Renal pelvis (tissue), 4 donors: ENCODE measurements around the gene CRB2. TPM values are rescaled to one million over a fixed set of nuclear protein-coding genes. Genes with fewer than 3 reads are reported as not detected.
"Not testable (repeated sequence)": the region's sequence is repeated elsewhere in the genome, so short reads cannot be mapped to it uniquely, and the experiment has no call there.

ENCODE experiments used
- DNase-seq: peaks from one replicate; pipeline ENCODE4 v3.0.0-alpha.2; 2013
- polyA plus RNA-seq, 3 donors: library from polyadenylated mRNA; unstranded; fragments of 120-200 nt; gene quantifications; one replicate each; pipeline ENCODE4 v1.2.1, GENCODE V29; 2013; ENCODE audit not compliant: insufficient read length in 3 of 3

Gene CRB2
- polyA plus RNA-seq, 3 donors = 29.9 to 31.9 (median 30.4) TPM

DNA sequence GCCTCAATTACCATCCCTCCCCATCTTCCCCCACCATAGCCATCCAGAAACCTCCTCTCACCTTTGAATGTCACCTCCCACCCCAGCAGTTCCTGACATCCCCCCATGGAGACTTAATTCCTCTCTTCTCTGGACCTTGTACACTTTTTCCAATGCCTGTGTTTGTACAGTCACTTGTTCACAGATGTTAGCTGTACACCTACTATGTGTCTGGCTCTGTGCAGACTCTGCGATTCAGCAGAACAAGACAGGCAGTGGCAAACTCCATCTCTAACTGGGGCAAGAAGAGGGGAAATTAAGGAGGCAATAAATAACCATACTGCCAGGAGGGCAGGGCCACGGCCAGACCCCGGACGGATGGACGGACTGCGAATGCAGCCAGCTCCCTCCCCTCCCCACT lies 29.8 kb upstream of the CRB2 start:
- DNase-seq = no peak

DNA sequence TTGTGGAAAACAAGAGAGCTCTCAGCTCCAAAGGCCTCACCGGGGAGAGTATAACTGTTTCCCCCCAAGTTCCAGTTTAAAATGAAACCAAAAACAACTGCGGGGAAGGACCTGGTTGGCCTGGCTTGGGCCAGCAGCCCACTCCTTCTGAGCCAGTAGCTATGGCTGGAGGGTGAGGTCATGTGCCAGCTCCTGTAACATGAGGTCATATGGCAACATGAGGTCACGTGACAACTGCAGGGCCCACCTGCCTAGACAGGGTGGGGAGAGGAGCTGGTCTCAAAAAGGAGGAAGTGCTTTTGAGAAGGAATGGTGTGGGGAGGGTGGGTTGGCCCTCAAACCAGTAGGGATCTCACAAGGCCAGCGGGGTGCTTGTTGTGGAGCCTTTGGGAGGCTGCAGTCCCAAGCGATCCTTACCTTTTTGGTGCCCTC lies 29.3 kb upstream of the CRB2 start:
- no peak for DNase-seq

DNA sequence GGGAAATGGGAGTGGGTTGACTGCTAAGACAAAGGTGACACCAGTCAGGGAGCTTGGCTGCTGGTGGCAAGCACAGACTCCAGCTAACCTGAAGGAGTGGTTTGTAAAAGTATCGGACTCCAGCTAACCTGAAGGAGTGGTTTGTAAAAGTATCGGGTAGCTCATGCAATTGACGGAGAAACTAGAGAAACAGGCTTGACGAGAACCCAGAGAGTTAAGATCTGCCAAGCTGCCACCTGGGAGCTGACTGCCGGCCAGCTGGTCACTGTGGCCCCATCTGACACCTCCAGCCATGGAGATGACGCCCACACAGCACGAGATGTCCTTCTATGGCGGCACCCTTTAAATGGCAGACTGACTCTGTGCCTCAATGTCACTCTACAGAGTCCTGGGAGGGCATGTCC lies 28.3 kb upstream of the CRB2 start:
- DNase-seq = peak; percentile 81

DNA sequence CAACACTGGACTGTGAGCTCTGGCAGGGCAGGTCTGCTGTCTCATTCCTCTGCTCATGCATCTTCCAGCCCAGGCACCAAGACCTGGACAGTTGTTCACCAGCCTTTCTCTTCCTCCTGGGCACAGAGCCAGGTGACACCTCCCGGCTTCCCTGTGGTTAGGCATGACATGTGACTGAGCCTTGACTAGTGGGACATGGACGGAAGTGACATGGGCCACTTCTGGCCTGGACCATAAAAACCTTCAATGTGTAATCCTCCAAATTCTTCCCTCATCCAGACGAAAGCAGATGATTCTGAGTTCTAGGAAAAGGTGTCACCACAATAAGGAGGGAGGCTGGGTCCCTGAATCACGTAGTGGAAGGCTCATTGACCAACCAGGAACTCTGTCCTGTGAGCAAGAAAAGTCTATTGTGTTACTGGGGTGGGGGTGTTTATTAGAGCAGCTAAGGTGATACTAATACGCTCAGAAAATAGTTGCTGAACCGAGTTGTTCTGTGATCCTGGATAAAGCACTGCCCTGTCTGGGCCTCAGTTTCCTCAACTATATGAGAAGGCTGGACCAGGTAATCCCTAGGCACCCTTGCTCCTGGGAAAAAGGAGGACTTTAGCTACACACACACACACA lies 26.6 kb upstream of the CRB2 start:
- no peak for DNase-seq

DNA sequence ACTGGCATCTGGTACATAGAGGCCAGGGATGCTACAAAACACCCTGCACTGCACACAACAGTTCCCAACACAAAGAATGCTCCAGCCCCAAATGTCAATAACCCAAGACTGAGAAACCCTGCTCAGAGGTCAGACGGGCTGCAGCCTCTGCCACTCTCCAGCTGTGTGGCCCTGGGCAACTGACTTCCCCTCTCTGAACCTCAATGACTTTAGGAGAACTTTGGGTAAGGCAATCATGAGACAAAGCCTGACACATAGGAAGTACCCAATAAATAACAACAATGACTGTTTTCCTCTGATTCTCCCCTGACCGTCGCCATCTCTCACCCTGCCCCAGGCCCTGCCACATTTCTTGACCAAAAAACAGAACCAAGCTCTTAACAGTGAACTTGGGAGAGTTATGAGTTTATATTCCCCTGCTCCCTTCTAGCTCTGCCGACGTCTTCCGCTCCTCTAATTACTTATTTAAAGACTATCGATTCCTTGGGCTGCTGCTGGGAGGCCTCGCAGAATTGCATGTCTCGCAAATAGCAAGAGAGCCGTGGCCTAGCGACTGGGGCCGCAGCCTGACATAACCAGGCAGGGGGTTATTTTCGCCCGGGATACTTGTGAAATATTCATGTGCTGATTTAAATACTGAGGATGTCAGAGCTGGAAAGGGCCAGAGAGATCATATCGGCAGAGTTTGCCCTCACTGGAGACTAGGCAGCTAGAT lies 24.5 kb upstream of the CRB2 start:
- no peak for DNase-seq

DNA sequence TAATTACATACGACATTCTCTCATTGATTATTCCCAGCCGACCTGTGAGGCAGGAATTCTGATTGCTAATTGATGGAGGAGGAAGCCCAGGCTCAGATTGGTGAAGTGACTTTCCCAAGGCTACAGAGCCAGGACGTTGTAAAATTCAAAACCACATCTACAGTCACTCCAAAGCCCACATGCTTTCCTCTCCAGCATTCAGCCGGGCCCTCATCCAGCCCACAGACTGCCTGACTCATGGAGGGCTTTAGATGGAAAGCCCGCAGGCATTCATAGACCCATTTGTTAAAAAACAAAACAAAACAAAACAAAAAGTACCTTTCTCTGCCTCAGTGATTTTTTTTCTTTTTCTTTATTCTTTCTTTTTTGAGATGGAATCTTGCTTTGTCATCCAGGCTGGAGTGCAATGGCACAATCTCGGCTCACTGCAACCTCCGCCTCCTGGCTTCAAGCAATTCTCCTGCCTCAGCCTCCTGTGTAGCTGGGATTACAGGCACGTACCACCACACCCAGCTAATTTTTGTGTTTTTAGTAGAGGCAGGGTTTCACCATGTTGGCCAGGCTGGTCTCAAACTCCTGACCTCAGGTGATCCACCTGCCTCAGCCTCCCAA lies 22.8 kb upstream of the CRB2 start:
- not testable (repeated sequence) for DNase-seq

DNA sequence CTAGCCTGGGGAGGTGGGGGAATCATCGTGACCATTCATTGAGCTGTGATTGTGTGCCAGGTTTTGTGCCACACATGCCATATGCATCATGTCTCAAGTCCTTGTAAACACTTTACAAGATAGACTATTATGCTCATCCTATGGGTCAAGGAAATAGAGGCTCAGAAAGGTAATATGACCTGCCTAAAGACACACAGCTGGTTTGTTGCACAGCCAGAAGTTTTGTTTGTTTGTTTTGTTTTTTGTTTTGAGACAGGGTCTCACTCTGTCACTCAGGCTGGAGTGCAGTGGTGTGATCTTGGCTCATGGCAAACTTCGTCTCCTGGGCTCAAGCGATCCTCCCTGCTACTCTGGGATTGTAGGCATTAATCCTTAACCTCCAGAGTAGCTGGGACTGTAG lies 21.4 kb upstream of the CRB2 start:
- DNase-seq = no peak

DNA sequence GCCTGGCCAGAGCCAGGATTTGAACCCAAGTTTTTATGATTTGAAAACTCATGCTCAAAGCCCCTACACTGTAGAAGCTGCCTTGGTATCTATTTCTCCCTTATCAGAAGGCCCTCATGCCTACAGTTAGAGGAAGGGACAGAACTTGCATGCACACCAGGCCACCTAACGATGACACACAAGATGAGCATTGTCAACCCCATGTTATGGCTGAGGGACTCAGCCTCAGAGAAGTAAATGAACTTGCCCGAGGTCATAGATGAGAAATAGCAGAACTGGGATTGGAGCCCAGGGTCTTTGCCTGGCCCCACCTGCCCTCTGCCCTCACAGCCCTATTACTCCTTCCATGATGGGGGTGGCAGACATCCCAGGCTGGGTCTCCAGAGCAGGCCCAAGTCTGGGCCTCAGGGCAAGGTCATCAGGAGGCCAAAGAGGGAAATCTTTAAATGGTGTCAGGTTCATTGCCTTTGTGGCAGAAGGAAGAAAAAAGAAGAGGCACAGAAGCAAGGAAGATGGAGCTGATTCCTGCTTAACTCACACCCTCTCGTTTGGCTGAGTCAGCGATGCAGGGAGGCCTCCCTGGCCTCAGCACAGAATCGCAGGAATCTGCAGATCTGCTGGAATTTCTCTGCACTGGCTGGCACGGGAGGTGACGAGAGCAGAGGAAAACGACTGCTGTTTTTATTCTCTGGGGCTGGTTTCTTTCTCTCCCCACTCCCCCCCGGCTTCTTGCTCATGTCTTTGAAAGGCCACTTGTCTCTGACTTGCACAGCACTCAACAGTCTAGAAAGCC lies 20.6 kb upstream of the CRB2 start:
- DNase-seq = peak; percentile 76

DNA sequence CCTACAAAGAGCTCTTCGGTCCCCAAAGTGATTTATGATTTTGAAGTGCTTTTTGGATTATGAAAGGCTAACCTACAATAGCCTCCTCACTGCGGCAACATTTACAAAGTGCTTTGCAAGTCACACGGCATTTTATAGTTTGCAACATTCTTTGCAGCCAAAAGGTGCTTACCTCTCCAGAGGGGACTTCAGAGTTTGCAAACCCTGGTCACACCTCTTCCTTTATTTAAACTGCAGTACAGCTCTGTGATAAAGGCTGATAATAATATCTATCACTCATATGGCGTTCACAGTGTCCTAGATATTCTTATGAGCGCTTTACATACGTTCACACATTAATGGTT lies 20.0 kb upstream of the CRB2 start:
- no peak for DNase-seq

DNA sequence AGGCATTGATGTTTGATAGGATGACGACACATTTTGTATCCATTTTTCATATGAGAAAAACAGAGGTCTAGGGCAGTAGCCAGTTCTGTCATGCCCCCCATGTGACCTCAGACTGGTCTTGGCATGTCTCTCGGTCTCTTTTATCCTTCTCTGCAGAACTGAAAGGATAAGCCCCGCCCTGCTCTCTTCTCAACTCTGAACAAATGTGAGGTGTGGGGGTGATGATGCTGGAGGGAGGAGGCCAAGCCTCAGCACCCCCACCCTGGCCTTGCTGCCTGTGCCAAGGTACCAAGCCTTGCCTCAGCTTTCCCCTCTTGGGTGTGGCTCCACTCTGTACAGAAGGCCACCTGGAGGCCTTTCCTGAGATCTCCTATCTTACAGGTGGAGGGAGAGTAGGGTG lies 19.5 kb upstream of the CRB2 start:
- DNase-seq = no peak

DNA sequence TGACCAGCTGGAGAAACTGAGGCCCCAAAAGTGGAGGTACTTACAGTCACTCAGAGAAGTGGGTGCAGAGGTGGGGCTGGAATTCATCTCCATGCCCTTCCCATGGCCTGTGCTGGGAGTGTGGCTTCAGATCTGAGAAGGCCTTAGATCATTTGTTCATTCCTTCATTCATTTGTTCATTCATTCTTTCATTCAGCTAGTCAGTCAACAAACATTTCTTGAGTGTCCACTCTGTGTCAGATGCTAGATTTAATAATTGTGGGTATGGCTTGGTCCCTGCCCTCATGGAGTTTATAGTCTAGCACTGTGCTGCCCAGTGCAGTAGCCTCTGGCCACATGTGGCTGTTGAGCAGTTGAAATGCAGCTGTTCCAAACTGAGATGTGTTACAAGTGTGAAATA lies 19.0 kb upstream of the CRB2 start:
- no peak for DNase-seq

DNA sequence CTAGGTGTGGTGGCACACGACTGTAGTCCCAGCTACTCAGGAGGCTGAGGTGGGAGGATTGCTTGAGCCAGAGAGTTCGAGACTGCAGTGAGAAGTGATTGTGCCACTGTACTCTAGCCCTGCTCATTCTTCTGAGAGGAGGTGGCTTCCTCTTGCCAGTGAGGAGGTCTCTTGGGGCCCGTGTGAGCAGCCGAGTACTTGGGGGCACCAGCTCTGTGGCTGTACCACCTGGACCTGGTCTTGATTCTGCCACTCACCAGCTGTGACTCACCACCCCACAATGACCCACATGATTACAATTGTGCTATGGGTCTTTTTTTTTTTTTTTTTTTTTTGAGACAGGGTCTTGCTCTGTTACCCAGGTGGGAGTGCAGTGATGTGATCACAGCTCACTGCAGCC lies 18.0 kb upstream of the CRB2 start:
- DNase-seq = no peak

DNA sequence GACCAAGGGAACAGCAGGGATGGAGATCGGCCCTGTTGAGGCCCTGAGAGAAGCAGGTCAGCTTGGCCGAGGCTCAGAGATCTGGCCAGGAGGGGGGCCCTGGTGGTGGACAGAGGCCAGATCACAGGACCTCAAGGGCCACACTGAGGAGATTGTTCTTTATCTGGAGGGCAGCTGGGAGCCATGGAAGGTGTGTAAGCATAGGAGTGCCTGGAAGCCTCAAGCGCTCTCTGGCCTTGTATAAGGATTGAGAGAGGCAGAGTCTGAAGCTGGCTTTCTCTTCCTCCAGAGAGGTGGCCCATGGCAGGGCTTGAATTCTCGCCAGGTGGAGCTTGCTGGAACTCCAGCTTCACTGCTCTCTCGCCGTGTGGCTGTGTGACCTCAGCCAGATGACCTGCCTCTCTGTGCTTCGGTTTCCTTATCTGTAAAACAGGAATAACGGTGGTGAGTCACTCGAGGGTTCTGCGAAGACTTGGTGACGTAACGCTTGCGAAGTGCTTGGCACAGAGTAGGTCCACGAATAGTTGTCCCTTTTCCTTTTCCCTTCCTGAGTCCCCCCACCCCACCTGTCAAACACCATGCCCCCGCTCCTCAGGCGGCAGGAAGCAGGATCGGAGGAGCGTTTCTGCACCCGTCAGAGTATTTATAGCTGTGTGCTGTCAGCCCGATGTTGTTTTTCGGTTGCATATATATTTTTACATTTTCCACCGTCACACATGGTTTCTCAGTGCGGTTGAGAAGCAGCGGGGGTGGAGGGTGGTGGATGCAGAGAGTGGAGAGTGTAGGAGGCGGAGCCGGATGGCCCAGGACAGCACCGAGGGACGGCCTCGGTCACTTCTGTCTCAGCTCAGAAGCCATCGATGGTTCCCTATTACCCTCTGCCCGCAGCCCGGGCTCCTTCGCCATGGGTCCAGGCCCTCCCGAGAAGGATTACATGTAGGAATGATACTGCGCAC lies 17.0 kb upstream of the CRB2 start:
- DNase-seq = no peak

DNA sequence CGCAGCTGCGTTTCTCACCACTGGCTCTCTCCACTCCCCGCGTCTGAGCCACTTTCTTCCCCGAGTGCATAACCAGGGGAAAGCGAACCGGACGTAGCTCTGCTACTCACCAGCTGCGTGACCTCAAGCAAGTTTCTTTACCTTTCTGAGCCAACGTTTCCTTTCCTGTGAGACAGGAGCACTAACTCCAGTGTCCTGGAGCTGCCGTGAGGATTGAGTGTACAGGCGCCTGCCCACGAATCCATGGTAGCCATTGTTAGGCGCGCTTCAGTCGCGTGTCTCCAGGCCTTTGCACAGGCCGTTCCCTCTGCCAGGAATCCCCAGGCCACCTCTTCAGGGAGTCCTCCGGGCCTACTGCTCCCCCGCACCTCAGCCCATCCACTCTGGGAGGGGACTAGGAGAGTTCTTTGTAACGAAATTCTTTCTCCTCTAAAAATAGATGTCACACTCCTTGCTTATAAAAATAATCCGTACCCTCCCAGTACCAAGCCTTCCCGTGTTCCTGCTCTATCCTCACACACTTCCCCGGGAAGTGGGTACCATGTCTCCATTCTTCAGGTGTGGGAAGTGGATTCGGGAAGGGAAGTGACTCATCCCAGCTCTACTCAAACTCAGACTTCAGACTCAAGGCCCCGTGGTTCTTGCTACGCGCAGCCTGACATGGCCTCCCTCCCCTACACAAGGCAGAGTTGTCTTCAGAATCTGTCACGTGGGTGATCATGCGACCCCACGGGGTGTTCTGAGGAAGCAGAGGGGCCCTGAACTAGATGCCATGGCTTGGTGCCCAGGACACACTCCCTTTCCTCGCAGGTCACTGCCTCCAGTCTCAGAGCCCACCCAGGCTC lies 16.1 kb upstream of the CRB2 start:
- no peak for DNase-seq

DNA sequence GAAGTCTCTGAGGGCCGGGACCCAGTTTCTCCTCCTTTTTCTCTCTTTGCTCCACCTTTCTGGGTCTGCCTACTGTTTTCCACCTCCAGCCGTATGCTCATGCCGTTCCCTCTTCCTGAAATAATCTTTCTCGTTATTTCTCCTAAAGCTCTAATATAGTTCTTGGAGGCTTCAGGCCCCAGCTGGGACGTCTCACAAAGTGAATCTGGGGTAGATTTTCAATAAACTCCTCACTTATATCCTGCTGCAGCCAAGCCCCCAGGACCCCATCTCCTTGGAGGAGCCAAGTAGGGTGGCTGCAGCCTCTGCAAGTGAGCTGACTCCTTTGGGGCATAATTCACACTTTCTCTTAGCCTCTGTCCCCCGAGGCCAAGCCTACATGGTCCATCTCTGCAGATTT lies 14.2 kb upstream of the CRB2 start:
- DNase-seq = no peak

DNA sequence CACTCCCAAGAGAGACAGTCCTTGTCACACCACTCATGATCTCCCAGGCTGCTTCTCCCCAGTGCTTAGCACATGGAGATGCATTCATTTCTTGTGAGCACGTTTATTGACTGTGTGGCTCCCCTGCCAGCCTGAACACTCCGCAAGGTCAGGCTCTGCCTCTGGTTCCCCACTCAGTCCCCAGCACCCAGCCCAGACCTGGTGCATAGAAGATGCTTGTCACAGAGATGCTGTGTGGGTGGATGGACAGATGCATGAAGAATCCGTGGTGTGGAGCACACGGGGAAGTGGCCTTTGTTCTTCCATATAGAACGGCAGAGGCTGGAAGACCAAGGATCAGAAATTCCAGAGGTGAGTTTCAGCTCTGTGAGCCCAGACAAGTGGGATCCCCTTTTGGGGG lies 13.8 kb upstream of the CRB2 start:
- DNase-seq = no peak

DNA sequence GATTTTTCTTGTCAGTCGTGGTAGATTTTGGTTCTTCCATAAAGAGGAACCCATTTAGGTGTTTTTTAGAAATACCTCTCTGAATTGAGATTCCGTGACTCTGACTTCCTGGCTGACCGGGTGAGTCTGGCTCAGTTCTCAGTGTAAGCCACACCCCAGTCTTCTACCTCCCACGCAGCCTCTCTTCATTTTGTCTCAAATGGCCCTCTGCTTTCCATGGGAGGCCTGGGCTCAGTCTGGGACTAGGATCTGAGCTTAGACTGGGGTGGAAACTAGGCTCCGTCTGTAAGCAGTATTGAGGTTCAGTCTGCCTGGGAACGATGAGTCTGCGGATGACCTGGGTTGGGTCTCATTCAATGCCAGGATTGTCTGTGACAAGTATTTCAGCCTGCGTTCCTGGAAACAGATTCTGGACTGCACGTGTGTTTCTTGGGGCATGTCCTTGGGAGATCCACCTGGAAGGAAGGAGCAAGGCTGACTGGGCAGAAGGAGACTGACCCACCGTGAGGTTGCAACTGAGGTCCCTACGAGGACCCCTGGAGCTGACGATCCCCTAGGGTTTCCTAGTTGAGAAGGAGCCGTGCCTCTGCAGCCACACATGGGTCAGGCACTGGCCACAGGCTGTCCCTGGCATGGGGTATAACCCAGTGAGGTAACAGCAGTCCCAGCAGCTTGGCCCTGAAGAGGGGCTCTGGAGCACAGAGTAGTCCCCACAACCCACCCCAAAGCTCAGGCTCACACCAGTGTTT lies 12.4 kb upstream of the CRB2 start:
- DNase-seq = no peak

DNA sequence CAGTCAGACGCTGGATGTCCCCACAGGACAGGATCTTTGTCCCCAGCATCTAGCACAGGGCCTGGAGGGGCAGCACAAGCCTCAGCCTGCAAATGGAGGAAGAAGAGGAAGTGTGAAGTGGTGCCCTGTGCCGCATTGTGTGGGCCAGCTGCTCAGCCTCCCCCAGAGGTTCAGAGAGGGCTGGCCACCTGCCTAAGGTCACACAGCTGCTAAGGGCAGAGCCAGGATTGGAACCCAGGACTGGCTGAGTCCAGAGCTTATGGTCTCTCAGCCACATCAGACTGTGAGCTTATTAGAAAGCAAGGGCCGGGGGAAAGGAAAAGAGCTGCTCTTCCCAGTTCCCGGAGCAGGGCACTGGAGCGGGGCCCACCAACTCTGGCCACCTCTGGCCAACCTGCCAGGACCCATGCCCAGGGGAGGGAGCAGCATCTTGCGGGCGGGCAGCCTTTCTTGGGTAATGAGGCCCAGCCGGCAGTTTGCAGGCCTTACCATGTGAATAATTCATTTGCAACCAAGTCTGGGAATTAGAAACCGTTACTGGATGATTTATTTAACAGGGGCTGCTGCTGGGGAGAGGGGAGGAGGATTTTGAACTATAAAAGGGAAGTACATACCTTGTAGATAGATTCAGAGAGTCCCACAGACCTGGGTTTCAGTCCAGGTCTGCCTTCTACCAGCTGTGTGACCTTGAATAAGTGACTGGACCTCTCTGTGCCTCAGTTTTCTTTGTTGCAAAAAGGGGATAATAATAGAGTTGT lies 11.6 kb upstream of the CRB2 start:
- no peak for DNase-seq

DNA sequence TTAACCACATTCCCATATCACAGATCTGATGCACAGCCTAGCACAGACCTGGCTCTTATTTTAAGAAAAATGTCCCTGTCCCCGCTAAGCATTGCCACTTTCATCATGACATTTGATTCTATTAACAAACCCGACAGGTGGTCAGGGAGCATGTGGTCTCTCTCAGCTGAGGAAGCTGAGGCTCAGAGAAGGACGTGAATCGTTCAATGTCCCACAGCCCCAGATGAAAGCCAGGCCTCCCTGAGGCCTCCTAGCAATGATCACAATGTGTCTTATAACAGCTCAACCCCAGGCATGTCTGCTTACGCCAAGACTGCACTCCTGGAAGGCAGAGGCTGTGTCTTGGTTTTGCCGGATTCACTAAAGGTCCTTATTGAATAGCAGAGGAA lies 10.4 kb upstream of the CRB2 start:
- no peak for DNase-seq
